ENCODE data around the gene ZBTB20.
A peak's percentile ranks its signal among the peaks of the same experiment; 100 is the strongest.

Gene ZBTB20

GRCh38 chr3:114393367-114394072, 753.6 kb downstream of the ZBTB20 start:
- Histone ChIP-seq H3K4me1 (ENCODE audit: control insufficient read depth, low read depth, low read length) (no peaks in the 10 kb centered on the region), H3K56ac (ENCODE audit: low read length) (no peak overlapping the region), H2BK15ac (replicated peaks; ENCODE audit: low read depth) (no peak overlapping the region), H3K27ac (ENCODE audit: low read depth, low read length) (no peak overlapping the region), H3K4me3 (ENCODE audit: low read length) (no peak overlapping the region), H3K18ac (ENCODE audit: low read length) (no peak overlapping the region), H3K4ac (ENCODE audit: low read depth, low read length) (no peak overlapping the region), H3K79me1 (ENCODE audit: low read length) (no peaks in the 10 kb centered on the region), H3K23ac (ENCODE audit: low read length) (no peak overlapping the region), H3K27me3 (ENCODE audit: insufficient read depth, low read length, poor library complexity) (no peaks in the 10 kb centered on the region), H2AK5ac (ENCODE audit: low read length) (no peak overlapping the region), H4K5ac (ENCODE audit: low read length) (no peak overlapping the region), H4K8ac (ENCODE audit: low read depth, low read length) (no peak overlapping the region), H2BK120ac (ENCODE audit: low read depth, low read length) (no peak overlapping the region), H3K4me2 (ENCODE audit: low read length) (no peak overlapping the region), H3K79me2 (ENCODE audit: control insufficient read depth, insufficient read depth, low read length) (no peaks in the 10 kb centered on the region), H2BK5ac (ENCODE audit: low read length) (no peak overlapping the region), H3K9ac (ENCODE audit: low read length) (no peak overlapping the region), H3K36me3 (ENCODE audit: control insufficient read depth, insufficient read depth, low read length) (no peaks in the 10 kb centered on the region)
- no peak for DNase-seq
- no CpG with 5 or more reads among the region's 7 CpGs for WGBS (ENCODE audit: extremely low coverage, insufficient coverage, low lambda C conversion rate)

GRCh38 chr3:114392831-114393230, 754.3 kb downstream of the ZBTB20 start:
- DNase-seq: no peak
- Histone ChIP-seq H3K4me3 (ENCODE audit: low read length) (no peak overlapping the region), H4K5ac (ENCODE audit: low read length) (no peak overlapping the region), H3K4me1 (ENCODE audit: control insufficient read depth, low read depth, low read length) (no peaks in the 10 kb centered on the region), H3K79me2 (ENCODE audit: control insufficient read depth, insufficient read depth, low read length) (no peaks in the 10 kb centered on the region), H3K9ac (ENCODE audit: low read length) (no peak overlapping the region), H4K8ac (ENCODE audit: low read depth, low read length) (no peak overlapping the region), H3K56ac (ENCODE audit: low read length) (no peak overlapping the region), H3K27me3 (ENCODE audit: insufficient read depth, low read length, poor library complexity) (no peaks in the 10 kb centered on the region), H3K18ac (ENCODE audit: low read length) (no peak overlapping the region), H3K23ac (ENCODE audit: low read length) (no peak overlapping the region), H3K36me3 (ENCODE audit: control insufficient read depth, insufficient read depth, low read length) (no peaks in the 10 kb centered on the region), H2BK5ac (ENCODE audit: low read length) (no peak overlapping the region), H3K27ac (ENCODE audit: low read depth, low read length) (no peak overlapping the region), H2AK5ac (ENCODE audit: low read length) (no peak overlapping the region), H3K4ac (ENCODE audit: low read depth, low read length) (no peak overlapping the region), H3K4me2 (ENCODE audit: low read length) (no peak overlapping the region), H2BK15ac (replicated peaks; ENCODE audit: low read depth) (no peak overlapping the region), H2BK120ac (ENCODE audit: low read depth, low read length) (no peak overlapping the region), H3K79me1 (ENCODE audit: low read length) (no peaks in the 10 kb centered on the region)
- WGBS (ENCODE audit: extremely low coverage, insufficient coverage, low lambda C conversion rate): no CpG with 5 or more reads among the region's 2 CpGs

GRCh38 chr3:114389156-114389555, 757.9 kb downstream of the ZBTB20 start:
- H2AK5ac ChIP-seq (ENCODE audit: low read length): no peak overlapping the region
- WGBS (ENCODE audit: extremely low coverage, insufficient coverage, low lambda C conversion rate): no CpG with 5 or more reads among the region's 4 CpGs
- H2BK5ac ChIP-seq (ENCODE audit: low read length): no peak overlapping the region
- no peak overlapping the region for H2BK15ac ChIP-seq (replicated peaks; ENCODE audit: low read depth)
- H3K4me2 ChIP-seq (ENCODE audit: low read length): no peak overlapping the region
- no peaks in the 10 kb centered on the region for H3K27me3 ChIP-seq (ENCODE audit: insufficient read depth, low read length, poor library complexity)
- H4K8ac ChIP-seq (ENCODE audit: low read depth, low read length): no peak overlapping the region
- H3K18ac ChIP-seq (ENCODE audit: low read length): no peak overlapping the region
- H3K9ac ChIP-seq (ENCODE audit: low read length): no peak overlapping the region
- H3K79me2 ChIP-seq (ENCODE audit: control insufficient read depth, insufficient read depth, low read length): no peaks in the 10 kb centered on the region
- no peak for DNase-seq
- no peaks in the 10 kb centered on the region for H3K79me1 ChIP-seq (ENCODE audit: low read length)
- H2BK120ac ChIP-seq (ENCODE audit: low read depth, low read length): no peak overlapping the region
- no peak overlapping the region for H3K4ac ChIP-seq (ENCODE audit: low read depth, low read length)
- H3K56ac ChIP-seq (ENCODE audit: low read length): no peak overlapping the region
- H3K4me3 ChIP-seq (ENCODE audit: low read length): no peak overlapping the region
- no peak overlapping the region for H3K27ac ChIP-seq (ENCODE audit: low read depth, low read length)
- H3K4me1 ChIP-seq (ENCODE audit: control insufficient read depth, low read depth, low read length): no peaks in the 10 kb centered on the region
- H3K23ac ChIP-seq (ENCODE audit: low read length): no peak overlapping the region
- H3K36me3 ChIP-seq (ENCODE audit: control insufficient read depth, insufficient read depth, low read length): no peaks in the 10 kb centered on the region
- no peak overlapping the region for H4K5ac ChIP-seq (ENCODE audit: low read length)

GRCh38 chr3:114384558-114384903, 762.6 kb downstream of the ZBTB20 start:
- Histone ChIP-seq H3K4ac (ENCODE audit: low read depth, low read length) (no peak overlapping the region), H3K4me1 (ENCODE audit: control insufficient read depth, low read depth, low read length) (no peaks in the 10 kb centered on the region), H3K79me2 (ENCODE audit: control insufficient read depth, insufficient read depth, low read length) (no peaks in the 10 kb centered on the region), H3K4me3 (ENCODE audit: low read length) (no peak overlapping the region), H3K36me3 (ENCODE audit: control insufficient read depth, insufficient read depth, low read length) (no peaks in the 10 kb centered on the region), H2AK5ac (ENCODE audit: low read length) (no peak overlapping the region), H3K9ac (ENCODE audit: low read length) (no peak overlapping the region), H4K5ac (ENCODE audit: low read length) (no peak overlapping the region), H3K4me2 (ENCODE audit: low read length) (no peak overlapping the region), H3K23ac (ENCODE audit: low read length) (no peak overlapping the region), H3K18ac (ENCODE audit: low read length) (no peak overlapping the region), H3K56ac (ENCODE audit: low read length) (no peak overlapping the region), H3K27ac (ENCODE audit: low read depth, low read length) (no peak overlapping the region), H2BK120ac (ENCODE audit: low read depth, low read length) (no peak overlapping the region), H4K8ac (ENCODE audit: low read depth, low read length) (no peak overlapping the region), H3K27me3 (ENCODE audit: insufficient read depth, low read length, poor library complexity) (no peaks in the 10 kb centered on the region), H3K79me1 (ENCODE audit: low read length) (no peaks in the 10 kb centered on the region), H2BK5ac (ENCODE audit: low read length) (no peak overlapping the region), H2BK15ac (replicated peaks; ENCODE audit: low read depth) (no peak overlapping the region)
- no peak for DNase-seq
- WGBS (ENCODE audit: extremely low coverage, insufficient coverage, low lambda C conversion rate): no CpG with 5 or more reads among the region's 4 CpGs

GRCh38 chr3:114383875-114384557, 763.1 kb downstream of the ZBTB20 start:
- Histone ChIP-seq H3K4me3 (ENCODE audit: low read length) (no peak overlapping the region), H4K5ac (ENCODE audit: low read length) (no peak overlapping the region), H3K9ac (ENCODE audit: low read length) (no peak overlapping the region), H4K8ac (ENCODE audit: low read depth, low read length) (no peak overlapping the region), H3K4me2 (ENCODE audit: low read length) (no peak overlapping the region), H2BK15ac (replicated peaks; ENCODE audit: low read depth) (no peak overlapping the region), H3K79me1 (ENCODE audit: low read length) (no peaks in the 10 kb centered on the region), H3K79me2 (ENCODE audit: control insufficient read depth, insufficient read depth, low read length) (no peaks in the 10 kb centered on the region), H2BK5ac (ENCODE audit: low read length) (no peak overlapping the region), H3K36me3 (ENCODE audit: control insufficient read depth, insufficient read depth, low read length) (no peaks in the 10 kb centered on the region), H3K4ac (ENCODE audit: low read depth, low read length) (no peak overlapping the region), H3K56ac (ENCODE audit: low read length) (no peak overlapping the region), H2BK120ac (ENCODE audit: low read depth, low read length) (no peak overlapping the region), H3K18ac (ENCODE audit: low read length) (no peak overlapping the region), H3K27ac (ENCODE audit: low read depth, low read length) (no peak overlapping the region), H3K4me1 (ENCODE audit: control insufficient read depth, low read depth, low read length) (no peaks in the 10 kb centered on the region), H3K23ac (ENCODE audit: low read length) (no peak overlapping the region), H3K27me3 (ENCODE audit: insufficient read depth, low read length, poor library complexity) (no peaks in the 10 kb centered on the region), H2AK5ac (ENCODE audit: low read length) (no peak overlapping the region)
- DNase-seq: peak; percentile 80
- WGBS (ENCODE audit: extremely low coverage, insufficient coverage, low lambda C conversion rate): no CpG with 5 or more reads among the region's 12 CpGs
